ENCODE results near the gene GRM4.
"Not testable (repeated sequence)": the region's sequence is repeated elsewhere in the genome, so short reads cannot be mapped to it uniquely, and the experiment has no call there.

The GRM4 gene

GRCh38 chr6:34061348-34061747 is 84.5 kb downstream of the GRM4 start:
- no peak for DNase-seq (ENCODE audit: low spot score)

GRCh38 chr6:34059914-34060313 is 86.0 kb downstream of the GRM4 start:
- no peak for DNase-seq (ENCODE audit: low spot score)

- DNase-seq (ENCODE audit: low spot score), result no peak
These were observed 86.7 kb downstream of the GRM4 start for GRCh38 chr6:34059136-34059731.

DNA sequence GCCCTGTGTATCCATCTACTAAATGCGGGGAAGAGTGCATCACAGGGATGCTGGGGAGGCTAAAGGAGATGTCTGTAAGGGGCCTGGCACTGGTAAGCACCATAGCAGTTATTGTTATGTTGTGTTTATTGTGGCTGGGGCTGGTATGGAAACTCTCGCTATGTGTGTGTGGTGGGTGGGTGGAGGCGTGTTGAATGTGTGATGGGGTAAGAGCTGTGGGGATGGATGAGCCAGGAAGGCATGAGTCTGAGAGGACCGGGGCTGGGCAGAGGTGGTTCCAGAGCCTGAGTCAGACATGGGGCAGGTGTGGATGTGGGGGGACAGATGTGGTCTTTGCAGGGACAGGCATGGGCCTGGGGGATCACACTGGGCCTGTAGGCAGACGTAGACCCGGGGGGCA is 88.1 kb downstream of the GRM4 start:
- no peak for DNase-seq (ENCODE audit: low spot score)

- no peak for DNase-seq (ENCODE audit: low spot score)
These were observed 88.7 kb downstream of the GRM4 start for GRCh38 chr6:34057191-34057590.

GRCh38 chr6:34056305-34057108 is 89.4 kb downstream of the GRM4 start:
- no peak for DNase-seq (ENCODE audit: low spot score)

DNA sequence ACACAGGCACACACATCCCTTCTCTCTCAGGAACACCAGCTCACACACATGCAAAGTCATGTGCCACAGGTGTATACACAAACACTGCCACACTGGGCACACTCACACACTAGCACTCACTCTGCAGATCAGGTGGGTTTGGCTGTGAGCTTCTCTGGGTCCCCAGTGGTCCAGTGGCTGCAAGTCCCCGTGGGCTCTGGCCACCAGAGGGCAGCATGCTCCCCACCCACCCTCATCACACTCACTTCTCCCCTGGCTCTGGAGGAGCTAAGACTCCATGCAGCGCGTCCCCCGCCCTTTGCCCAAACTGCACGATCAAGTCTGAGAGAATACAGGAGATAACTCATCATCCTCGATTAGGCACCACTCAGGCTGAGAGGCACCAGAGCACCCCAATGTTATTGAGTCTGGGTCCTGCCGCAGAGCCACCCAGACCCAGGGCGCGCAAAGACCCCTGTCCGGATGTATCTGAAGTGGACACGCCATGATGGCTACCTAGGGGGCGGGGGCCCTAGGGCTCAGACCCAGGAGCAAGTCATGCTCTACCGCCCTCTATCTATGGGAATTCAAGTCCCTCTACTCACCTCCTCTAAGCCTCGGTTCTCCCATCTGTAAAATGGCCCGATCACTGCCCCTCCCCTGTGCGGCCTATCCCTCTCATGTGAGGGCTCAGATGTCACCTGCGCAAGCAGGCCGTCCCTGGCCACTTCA is 90.5 kb downstream of the GRM4 start:
- peak; percentile 38 for DNase-seq (ENCODE audit: low spot score)

DNA sequence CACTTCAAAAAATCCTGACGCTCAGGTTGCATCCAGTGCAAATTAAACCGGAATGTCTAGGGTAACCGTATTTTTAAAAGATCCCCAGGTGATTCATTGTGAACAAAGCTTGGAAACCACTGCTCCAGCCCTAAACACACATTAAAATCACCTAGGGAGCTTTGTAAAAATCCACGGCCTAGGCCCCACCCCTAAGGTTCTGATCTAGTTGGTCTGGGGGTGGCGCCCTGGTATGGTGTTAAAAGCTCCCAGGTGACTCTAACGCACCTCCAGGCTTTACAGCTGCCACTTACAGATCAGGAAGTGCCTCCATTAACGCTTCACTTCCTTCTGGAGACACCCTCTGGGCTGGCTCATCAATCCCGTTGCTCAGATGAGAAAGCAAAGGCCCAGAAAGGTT is 92.2 kb downstream of the GRM4 start:
- no peak for DNase-seq (ENCODE audit: low spot score)

- no peak for DNase-seq (ENCODE audit: low spot score)
These were observed 92.8 kb downstream of the GRM4 start for GRCh38 chr6:34052918-34053608.

- no peak for DNase-seq (ENCODE audit: low spot score)
These were observed 93.6 kb downstream of the GRM4 start for GRCh38 chr6:34052071-34052825.

GRCh38 chr6:34051331-34051919 is 94.5 kb downstream of the GRM4 start:
- DNase-seq (ENCODE audit: low spot score), result no peak

- no peak for DNase-seq (ENCODE audit: low spot score)
These were observed 95.2 kb downstream of the GRM4 start for GRCh38 chr6:34050691-34051090.

GRCh38 chr6:34049395-34050342 is 96.2 kb downstream of the GRM4 start:
- no peak for DNase-seq (ENCODE audit: low spot score)

GRCh38 chr6:34047913-34048867 is 97.7 kb downstream of the GRM4 start:
- DNase-seq (ENCODE audit: low spot score), result no peak

DNA sequence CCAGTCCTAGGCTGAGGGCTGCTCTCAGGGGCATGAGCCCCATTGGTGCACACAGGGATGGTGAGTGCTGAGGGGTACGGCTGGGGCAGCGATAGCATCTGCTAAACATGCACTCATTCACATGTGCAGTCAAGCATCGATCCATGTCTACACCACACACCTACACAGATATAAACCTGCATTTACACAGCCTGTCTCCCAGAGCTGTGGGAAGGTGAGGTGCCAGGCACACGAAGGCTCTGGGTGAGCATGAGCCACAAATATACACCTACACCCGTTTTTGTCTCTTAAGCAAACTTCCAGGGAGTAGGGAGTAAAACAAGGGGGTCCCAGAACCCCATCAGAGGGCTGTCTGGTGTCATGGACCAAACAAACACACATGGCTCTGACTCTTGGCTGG is 99.3 kb downstream of the GRM4 start:
- no peak for DNase-seq (ENCODE audit: low spot score)

DNA sequence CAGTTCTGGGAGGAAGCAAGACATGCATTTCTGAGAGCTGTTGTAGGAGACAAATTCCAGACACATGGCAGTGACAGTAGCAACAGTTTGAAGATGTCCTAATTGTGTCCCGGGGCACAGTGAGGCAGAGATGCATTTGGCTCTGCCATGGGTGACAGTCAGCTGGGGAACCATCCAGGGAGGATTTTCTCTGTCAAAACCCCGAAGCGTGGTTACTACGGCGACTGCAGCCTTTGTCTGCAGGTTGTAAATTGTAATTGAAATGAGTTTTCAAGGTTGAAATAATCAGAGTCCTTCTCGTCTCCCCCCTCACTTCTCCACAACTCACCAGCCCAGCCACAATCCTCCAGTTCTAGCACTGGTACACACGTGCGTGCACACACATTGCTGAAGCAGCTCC is 100.1 kb downstream of the GRM4 start:
- DNase-seq (ENCODE audit: low spot score), result no peak

- DNase-seq (ENCODE audit: low spot score), result no peak
These were observed 100.8 kb downstream of the GRM4 start for GRCh38 chr6:34044945-34045595.

- DNase-seq (ENCODE audit: low spot score), result no peak
These were observed 102.5 kb downstream of the GRM4 start for GRCh38 chr6:34043359-34043758.

- not testable (repeated sequence) for DNase-seq (ENCODE audit: low spot score)
These were observed 103.9 kb downstream of the GRM4 start for GRCh38 chr6:34041998-34042397.

Data from hematopoietic multipotent progenitor cell treated with erythropoietin and hydrocortisone succinate and interleukin-3 and kit ligand, for 17 days (in vitro differentiated cells).